ENCODE measurements around the gene TTC33.

Gene TTC33

GRCh38 chr5:40681363-40682153 is 74.2 kb downstream of the TTC33 start:
- peak; percentile 32 for ATAC-seq
- Mint-ChIP-seq H3K9me3 (no peaks in the 10 kb centered on the region), H3K36me3 (peaks cover 36% of the 10 kb centered on the region)

GRCh38 chr5:40680741-40681362 is 74.9 kb downstream of the TTC33 start:
- Mint-ChIP-seq H3K27me3 (no peaks in the 10 kb centered on the region), H3K36me3 (peaks cover 36% of the 10 kb centered on the region), H3K27ac (peak overlapping the region; percentile 91), H3K4me1 (peaks cover 63% of the 10 kb centered on the region), H3K9me3 (no peaks in the 10 kb centered on the region), H3K4me3 (peak overlapping the region; percentile 96)
- ATAC-seq, result no peak

More at GRCh38 chr5:40681363-40682153, 74.2 kb downstream of the TTC33 start:
- peak overlapping the region; percentile 91 for H3K27ac Mint-ChIP-seq
- peak overlapping the region; percentile 96 for H3K4me3 Mint-ChIP-seq
- peaks cover 67% of the 10 kb centered on the region for H3K4me1 Mint-ChIP-seq
- no peaks in the 10 kb centered on the region for H3K27me3 Mint-ChIP-seq

- H3K27ac Mint-ChIP-seq, result peak within 1 kb of the TSS; percentile 91
- H3K36me3 Mint-ChIP-seq, result peaks cover 36% of the 10 kb centered on the region
- peak; percentile 54 for ATAC-seq
- H3K4me3 Mint-ChIP-seq, result peak within 1 kb of the TSS; percentile 96
- no peaks in the 10 kb centered on the region for H3K27me3 Mint-ChIP-seq
- peaks cover 56% of the 10 kb centered on the region for H3K4me1 Mint-ChIP-seq
- no peaks in the 10 kb centered on the region for H3K9me3 Mint-ChIP-seq
These were observed 75.7 kb downstream of the TTC33 start, which contains the start of gene PTGER4 for GRCh38 chr5:40679913-40680681. PTGER4 (plus strand) TSS chr5:40679915; CDS start chr5:40680994, 1,079 bp downstream.

GRCh38 chr5:40679148-40679912 is 76.4 kb downstream of the TTC33 start:
- Mint-ChIP-seq H3K36me3 (peaks cover 32% of the 10 kb centered on the region), H3K4me1 (peaks cover 52% of the 10 kb centered on the region), H3K27ac (peak overlapping the region; percentile 91), H3K9me3 (no peaks in the 10 kb centered on the region), H3K27me3 (no peaks in the 10 kb centered on the region), H3K4me3 (peak overlapping the region; percentile 96)
- peak; percentile 89 for ATAC-seq

GRCh38 chr5:40678460-40679147 is 77.2 kb downstream of the TTC33 start:
- H3K27ac Mint-ChIP-seq, result peak overlapping the region; percentile 91
- peaks cover 47% of the 10 kb centered on the region for H3K4me1 Mint-ChIP-seq
- peaks cover 27% of the 10 kb centered on the region for H3K36me3 Mint-ChIP-seq
- peak overlapping the region; percentile 96 for H3K4me3 Mint-ChIP-seq
- ATAC-seq, result no peak
- no peaks in the 10 kb centered on the region for H3K9me3 Mint-ChIP-seq
- no peaks in the 10 kb centered on the region for H3K27me3 Mint-ChIP-seq

GRCh38 chr5:40678026-40678425 is 77.7 kb downstream of the TTC33 start:
- Mint-ChIP-seq H3K36me3 (peaks cover 22% of the 10 kb centered on the region), H3K27ac (peak overlapping the region; percentile 91), H3K9me3 (no peaks in the 10 kb centered on the region), H3K4me1 (peaks cover 42% of the 10 kb centered on the region), H3K27me3 (no peaks in the 10 kb centered on the region), H3K4me3 (no peak overlapping the region)
- no peak for ATAC-seq

GRCh38 chr5:40677456-40677855 is 78.3 kb downstream of the TTC33 start:
- Mint-ChIP-seq H3K4me3 (no peak overlapping the region), H3K4me1 (peaks cover 42% of the 10 kb centered on the region), H3K27me3 (no peaks in the 10 kb centered on the region), H3K27ac (peak overlapping the region; percentile 23), H3K9me3 (no peaks in the 10 kb centered on the region), H3K36me3 (peaks cover 21% of the 10 kb centered on the region)
- no peak for ATAC-seq

GRCh38 chr5:40676613-40677343 is 79.0 kb downstream of the TTC33 start:
- no peak for ATAC-seq
- Mint-ChIP-seq H3K4me1 (peaks cover 39% of the 10 kb centered on the region), H3K36me3 (peaks cover 15% of the 10 kb centered on the region), H3K27me3 (no peaks in the 10 kb centered on the region), H3K9me3 (no peaks in the 10 kb centered on the region), H3K4me3 (no peak overlapping the region), H3K27ac (peak overlapping the region; percentile 23)

GRCh38 chr5:40675396-40676133 is 80.2 kb downstream of the TTC33 start:
- no peaks in the 10 kb centered on the region for H3K9me3 Mint-ChIP-seq
- ATAC-seq, result no peak

GRCh38 chr5:40674661-40675235 is 81.0 kb downstream of the TTC33 start:
- no peak overlapping the region for H3K4me3 Mint-ChIP-seq
- H3K36me3 Mint-ChIP-seq, result no peaks in the 10 kb centered on the region
- peaks cover 21% of the 10 kb centered on the region for H3K4me1 Mint-ChIP-seq
- no peaks in the 10 kb centered on the region for H3K27me3 Mint-ChIP-seq
- H3K9me3 Mint-ChIP-seq, result no peaks in the 10 kb centered on the region
- no peak overlapping the region for H3K27ac Mint-ChIP-seq
- ATAC-seq, result no peak

More at GRCh38 chr5:40675396-40676133, 80.2 kb downstream of the TTC33 start:
- H3K36me3 Mint-ChIP-seq, result peaks cover 5% of the 10 kb centered on the region
- H3K4me3 Mint-ChIP-seq, result no peak overlapping the region
- no peak overlapping the region for H3K27ac Mint-ChIP-seq
- H3K4me1 Mint-ChIP-seq, result peaks cover 27% of the 10 kb centered on the region
- no peaks in the 10 kb centered on the region for H3K27me3 Mint-ChIP-seq

- no peaks in the 10 kb centered on the region for H3K9me3 Mint-ChIP-seq
- H3K36me3 Mint-ChIP-seq, result no peaks in the 10 kb centered on the region
- H3K4me3 Mint-ChIP-seq, result no peak overlapping the region
- peaks cover 11% of the 10 kb centered on the region for H3K4me1 Mint-ChIP-seq
- ATAC-seq, result peak; percentile 55
- H3K27me3 Mint-ChIP-seq, result no peaks in the 10 kb centered on the region
- H3K27ac Mint-ChIP-seq, result no peak overlapping the region
These were observed 83.3 kb downstream of the TTC33 start for GRCh38 chr5:40672425-40672824.

GRCh38 chr5:40669606-40670390 is 86.0 kb downstream of the TTC33 start:
- no peak overlapping the region for H3K4me3 Mint-ChIP-seq
- H3K36me3 Mint-ChIP-seq, result no peaks in the 10 kb centered on the region
- no peak for ATAC-seq
- no peaks in the 10 kb centered on the region for H3K27me3 Mint-ChIP-seq
- H3K9me3 Mint-ChIP-seq, result no peaks in the 10 kb centered on the region
- peaks cover 11% of the 10 kb centered on the region for H3K4me1 Mint-ChIP-seq
- H3K27ac Mint-ChIP-seq, result no peak overlapping the region

Measured in stimulated activated memory B cell treated with anti-CD40 and anti-IgM and Interleukin-4, amounts not matched to agents 10 μg/mL and 1 μg/mL and 100 μg/mL, for 72 hours (primary cell).